K562 (cell line): ENCODE measurements around the gene C1orf105. TPM values are rescaled to one million over a fixed set of nuclear protein-coding genes. Genes with fewer than 3 reads are reported as not detected.

Source experiments
- ATAC-seq: fragments of 200-7000 bp; cut with Tn5 transposase; 3 replicates; pipeline ENCODE4 v1.9.1; 2020; ENCODE audit warnings: moderate library complexity
- BruUV-seq: library from RNA; stranded (reverse); fragments of 400-500 nt; replicated peaks from 2 replicates; lab custom pipeline; 2021; lab: Mats Ljungman, UMichigan
- CTCF ChIA-PET: fragments of 300-600 bp; formaldehyde crosslinking; extraction: SDS; loops from one replicate; lab custom pipeline; 2021; ENCODE audit warnings: low intra/inter-chr PET ratio; lab: Yijun Ruan, JAX
- POLR2A ChIA-PET: fragments of 300-600, 350-650 bp; sonication (Branson Sonifier 250); formaldehyde crosslinking; extraction: SDS; loops from one replicate; lab custom pipeline; 2021; ENCODE audit warnings: antibody characterized with exemption, inconsistent platforms; lab: Yijun Ruan, JAX
- DNase-seq, 4 experiments: peaks; one replicate each; pipeline versions ENCODE4 v3.0.0 to v3.0.0-alpha.2; 2011 to 2018; ENCODE audit warnings: low spot score in 3 of 4, mixed read lengths in 3 of 4; ENCODE audit errors: extremely low read depth in 1 of 4
- FAIRE-seq: peaks from 2 replicates; lab custom pipeline; 2011; peaks lifted over from hg19 to GRCh38; lab: Jason Lieb, UNC
- H2AFZ ChIP-seq: 2 replicates; pipeline ENCODE4 v1.6.0; 2011; ENCODE audit warnings: low read depth, low read length, control low read depth, inconsistent platforms
- H3K27ac ChIP-seq: fragments of 200-600 bp; 3 replicates; pipeline ENCODE4 v1.8.0; 2011; ENCODE audit warnings: low read depth, mild to moderate bottlenecking, control low read depth, inconsistent platforms, low read length, moderate library complexity, mixed read lengths; ENCODE audit errors: extremely low read depth
- H3K27me3 ChIP-seq, 2 experiments: fragments of 300-600 bp in 1 of 2; 2 replicates in 1 of 2; 3 replicates in 1 of 2; pipeline versions ENCODE4 v1.6.0 to v1.8.0; 2011; ENCODE audit warnings: inconsistent platforms in 2 of 2, low read length in 2 of 2, mild to moderate bottlenecking in 1 of 2, mixed read lengths in 1 of 2, moderate library complexity in 1 of 2; ENCODE audit not compliant: control insufficient read depth in 2 of 2, insufficient read depth in 2 of 2
- H3K36me3 ChIP-seq: fragments of 300-600 bp; 3 replicates; pipeline ENCODE4 v1.8.0; 2011; ENCODE audit warnings: mild to moderate bottlenecking, low read length, inconsistent platforms; ENCODE audit not compliant: control insufficient read depth, insufficient read depth
- H3K4me1 ChIP-seq, 2 experiments: fragments of 200-600 bp in 1 of 2; replicated peaks in 1 of 2; 2 replicates in 1 of 2; 3 replicates in 1 of 2; pipeline versions ENCODE4 v1.5.1 to v1.8.0; 2011; ENCODE audit warnings: inconsistent platforms in 2 of 2, low read length in 2 of 2, mild to moderate bottlenecking in 1 of 2, mixed read lengths in 1 of 2, moderate library complexity in 1 of 2; ENCODE audit not compliant: control insufficient read depth in 2 of 2, insufficient read depth in 2 of 2
- H3K4me2 ChIP-seq: 2 replicates; pipeline ENCODE4 v1.6.1; 2011; ENCODE audit warnings: low read length, control low read depth, inconsistent platforms, mixed read lengths; ENCODE audit not compliant: insufficient read depth
- H3K4me3 ChIP-seq: fragments of 200-600 bp; sonication (generic), shearing (Covaris generic); 2 replicates; pipeline ENCODE4 v1.5.1; 2016; ENCODE audit warnings: control low read depth, inconsistent platforms
- H3K79me2 ChIP-seq: fragments of 200-600 bp; 3 replicates; pipeline ENCODE4 v1.8.0; 2011; ENCODE audit warnings: low read length, inconsistent platforms; ENCODE audit not compliant: control insufficient read depth, insufficient read depth
- H3K9ac ChIP-seq, 2 experiments: 2 replicates each; pipeline versions ENCODE4 v1.6.0 to v1.6.1; 2011; ENCODE audit warnings: low read depth in 2 of 2, low read length in 2 of 2, control low read depth in 1 of 2, inconsistent platforms in 1 of 2, mild to moderate bottlenecking in 1 of 2, mixed read lengths in 1 of 2; ENCODE audit not compliant: insufficient read depth in 1 of 2
- H3K9me1 ChIP-seq: one replicate; pipeline ENCODE4 v1.6.0; 2011; ENCODE audit warnings: inconsistent platforms, mild to moderate bottlenecking, low read length, moderate library complexity; ENCODE audit not compliant: control insufficient read depth, insufficient read depth
- H3K9me3 ChIP-seq: replicated peaks from 2 replicates; pipeline ENCODE4 v1.5.1; 2011; ENCODE audit warnings: low read depth, low read length, inconsistent platforms; ENCODE audit not compliant: control insufficient read depth, insufficient read depth
- H4K20me1 ChIP-seq: replicated peaks from 2 replicates; pipeline ENCODE4 v1.6.1; 2011; ENCODE audit warnings: low read length, inconsistent platforms, mixed read lengths; ENCODE audit not compliant: control insufficient read depth, insufficient read depth
- AFF4 ChIP-seq: sonication (generic); formaldehyde crosslinking; IDR thresholded peaks from 2 replicates; pipeline ENCODE4 v1.8.0; 2023; ENCODE audit warnings: mild to moderate bottlenecking, missing genetic modification reagents
- CREB1 ChIP-seq, 2 experiments: sonication (generic) in 1 of 2; formaldehyde crosslinking in 1 of 2; IDR thresholded peaks; 2 replicates each; pipeline versions ENCODE4 v1.6.1 to v1.8.0; 2012 to 2022; ENCODE audit warnings: inconsistent platforms in 1 of 2, mild to moderate bottlenecking in 1 of 2, missing genetic modification reagents in 1 of 2, moderate library complexity in 1 of 2
- GATAD2A ChIP-seq: fragments of 450-650 bp; IDR thresholded peaks from 2 replicates; pipeline ENCODE4 v1.6.1; 2017
- HEY1 ChIP-seq: fragments of 250-450 bp; sonication (Bioruptor Pico); IDR thresholded peaks from 2 replicates; pipeline ENCODE4 v1.5.0; 2020; ENCODE audit warnings: mild to moderate bottlenecking, moderate library complexity, borderline replicate concordance
- MED1 ChIP-seq: sonication (generic); formaldehyde crosslinking; IDR thresholded peaks from 2 replicates; pipeline ENCODE4 v1.8.1; 2023; ENCODE audit warnings: missing genetic modification reagents, borderline replicate concordance
- MIER1 ChIP-seq: fragments of 450-650 bp; IDR thresholded peaks from 2 replicates; pipeline ENCODE4 v1.6.1; 2016; ENCODE audit warnings: antibody characterized with exemption, mild to moderate bottlenecking, low read depth
- NFIC ChIP-seq: fragments of 450-650 bp; IDR thresholded peaks from 2 replicates; pipeline ENCODE4 v1.6.1; 2017; ENCODE audit warnings: mild to moderate bottlenecking, inconsistent platforms
- RBFOX2 ChIP-seq: fragments of 200-400 bp; formaldehyde crosslinking; IDR thresholded peaks from 2 replicates; pipeline ENCODE4 v1.6.1; 2017; ENCODE audit warnings: low read depth, mild to moderate bottlenecking, low read length, moderate library complexity
- SAFB2 ChIP-seq: fragments of 200-400 bp; formaldehyde crosslinking; IDR thresholded peaks from 2 replicates; pipeline ENCODE4 v1.6.1; 2018; ENCODE audit warnings: borderline replicate concordance, low read length, low read depth, moderate library complexity; ENCODE audit not compliant: severe bottlenecking
- WHSC1 ChIP-seq: IDR thresholded peaks from one replicate; pipeline ENCODE4 v1.6.1; 2012; ENCODE audit warnings: low read length, control low read depth, inconsistent platforms
- ZBTB12 ChIP-seq: fragments of 250-450 bp; sonication (Bioruptor Pico); IDR thresholded peaks from 2 replicates; pipeline ENCODE4 v1.4.0; 2020
- WGBS: fragments of 100-300 bp; shearing (Covaris generic); methylation state at CpG from one replicate; pipeline ENCODE4 v1.1.6; 2016; ENCODE audit warnings: low coverage, mixed read lengths; ENCODE audit not compliant: insufficient coverage; ENCODE audit errors: missing lambda C conversion rate; 5-methylcytosine and 5-hydroxymethylcytosine counted together
- in situ Hi-C: fragments of 300-500 bp; cut with MboI; formaldehyde crosslinking; loops from 4 replicates; pipeline ENCODE4 v1.15.0; 2018; ENCODE audit warnings: inconsistent platforms, mixed read lengths
- intact Hi-C: fragments of 100-400 bp; cut with micrococcal nuclease; formaldehyde crosslinking; loops from 2 replicates; pipeline ENCODE4 v1.14.2; 2022
- polyA plus RNA-seq, 8 experiments: library from polyadenylated mRNA; depleted of rRNA in 4 of 8; stranded (reverse) in 5 of 8; unstranded in 3 of 8; fragments of >200 nt; fragmentation: Nextera tagmentation in 2 of 8; fragmentation: Illumina TruSeq in 1 of 8; extraction: Ambion mirVana in 2 of 8; extraction: Trizol in 1 of 8; gene quantifications; 2 replicates each; pipeline versions ENCODE4 v1.2.1 to v1.2.3, GENCODE V29; 2011 to 2014; ENCODE audit warnings: inconsistent platforms in 1 of 8, missing spikeins in 1 of 8
- total RNA-seq, 7 experiments: library from RNA; depleted of rRNA in 6 of 7; stranded (reverse); fragments of >200 nt in 6 of 7; fragmentation: Illumina TruSeq in 2 of 7; extraction: Trizol in 2 of 7; gene quantifications; 2 replicates each; pipeline versions ENCODE4 v1.2.1 to v1.2.3, GENCODE V29; 2011 to 2021; ENCODE audit warnings: low replicate concordance in 1 of 7

Gene C1orf105
- total and polyA plus RNA-seq, 9 of the 15 experiments (the other 6 are each of a cell fraction or from before 2014, with no cell fraction given) = 0.08 TPM; not detected in 8

- Histone ChIP-seq H4K20me1 (no peaks in the 10 kb centered on the region), H3K4me3 (no peak overlapping the region)
- no TSS peak for BruUV-seq
- FAIRE-seq = no peak
- TF ChIP-seq GATAD2A = no peak
- TF ChIP-seq ZBTB12 (CRISPR knock-in tag) = no peak
- no peak for TF ChIP-seq WHSC1
- TF ChIP-seq, all 486 proteins: peak for 0
- Histone ChIP-seq H3K9me3 (no peaks in the 10 kb centered on the region), H3K79me2 (no peaks in the 10 kb centered on the region), H3K4me1 (no peaks in the 10 kb centered on the region), H2AFZ (no peak overlapping the region), H3K9me1 (no peaks in the 10 kb centered on the region), H3K4me2 (no peak overlapping the region), H3K27me3 (peaks cover 0 to 2% of the 10 kb centered on the region in 2 experiments; a peak in 2 of 5 replicates), H3K36me3 (no peaks in the 10 kb centered on the region), H3K9ac (no peak overlapping the region), H3K27ac (no peak overlapping the region)
- POLR2A ChIA-PET = no interaction called here
- CTCF ChIA-PET = interaction anchor here (0.7 kb wide), 1 partner anchor 67 kb away, joined by 4 read pairs; no protein-coding TSS in a partner anchor
- DNase-seq = no peak
- in situ Hi-C loops = no loop called here
- no peak for ATAC-seq
- intact Hi-C loops = no loop called here
Observed at GRCh38 chr1:172377565-172377964, 42.9 kb upstream of the C1orf105 start.

- Histone ChIP-seq H3K36me3 (no peaks in the 10 kb centered on the region), H3K9me3 (no peaks in the 10 kb centered on the region), H3K79me2 (no peaks in the 10 kb centered on the region), H3K4me3 (no peak overlapping the region), H2AFZ (no peak overlapping the region), H3K9ac (no peak overlapping the region), H4K20me1 (no peaks in the 10 kb centered on the region), H3K9me1 (no peaks in the 10 kb centered on the region), H3K27ac (no peak overlapping the region), H3K4me2 (no peak overlapping the region), H3K27me3 (peaks cover 0 to 2% of the 10 kb centered on the region in 2 experiments; a peak in 2 of 5 replicates), H3K4me1 (no peaks in the 10 kb centered on the region)
- FAIRE-seq (no peak), DNase-seq (no peak), ATAC-seq (no peak)
- BruUV-seq = no TSS peak
- 0% methylated on average over 1 of the region's 1 CpG for WGBS
- intact Hi-C loops (no loop called here), in situ Hi-C loops (no loop called here)
- TF ChIP-seq SAFB2 (no peak), AFF4 (no peak), CREB1 (IDR thresholded peaks at IDR 0.05) (no peak), CREB1 (CRISPR knock-in tag; IDR thresholded peaks at IDR 0.05) (no peak), RBFOX2 (no peak), MED1 (no peak), HEY1 (CRISPR knock-in tag) (no peak), NFIC (peak; percentile 42; the same call in 1 of the 2 replicates), MIER1 (no peak)
- ChIA-PET POLR2A (no interaction called here), CTCF (interaction anchor here (0.7 kb wide), 1 partner anchor 66 kb away, joined by 4 read pairs; no protein-coding TSS in a partner anchor)
Observed at GRCh38 chr1:172378109-172378760, 42.2 kb upstream of the C1orf105 start.
